GM19324 (cell line): ENCODE measurements around the gene MARCO.

Experiments used
- ATAC-seq: cut with Tn5 transposase; IDR thresholded peaks from one replicate; pipeline ENCODE4 v1.9.1; 2021; ENCODE audit warnings: mild to moderate bottlenecking, moderate library complexity; ENCODE audit not compliant: unreplicated experiment, low FRiP score

The MARCO gene

GRCh38 chr2:118973542-118973951 is 31.6 kb downstream of the MARCO start:
- no peak for ATAC-seq

DNA sequence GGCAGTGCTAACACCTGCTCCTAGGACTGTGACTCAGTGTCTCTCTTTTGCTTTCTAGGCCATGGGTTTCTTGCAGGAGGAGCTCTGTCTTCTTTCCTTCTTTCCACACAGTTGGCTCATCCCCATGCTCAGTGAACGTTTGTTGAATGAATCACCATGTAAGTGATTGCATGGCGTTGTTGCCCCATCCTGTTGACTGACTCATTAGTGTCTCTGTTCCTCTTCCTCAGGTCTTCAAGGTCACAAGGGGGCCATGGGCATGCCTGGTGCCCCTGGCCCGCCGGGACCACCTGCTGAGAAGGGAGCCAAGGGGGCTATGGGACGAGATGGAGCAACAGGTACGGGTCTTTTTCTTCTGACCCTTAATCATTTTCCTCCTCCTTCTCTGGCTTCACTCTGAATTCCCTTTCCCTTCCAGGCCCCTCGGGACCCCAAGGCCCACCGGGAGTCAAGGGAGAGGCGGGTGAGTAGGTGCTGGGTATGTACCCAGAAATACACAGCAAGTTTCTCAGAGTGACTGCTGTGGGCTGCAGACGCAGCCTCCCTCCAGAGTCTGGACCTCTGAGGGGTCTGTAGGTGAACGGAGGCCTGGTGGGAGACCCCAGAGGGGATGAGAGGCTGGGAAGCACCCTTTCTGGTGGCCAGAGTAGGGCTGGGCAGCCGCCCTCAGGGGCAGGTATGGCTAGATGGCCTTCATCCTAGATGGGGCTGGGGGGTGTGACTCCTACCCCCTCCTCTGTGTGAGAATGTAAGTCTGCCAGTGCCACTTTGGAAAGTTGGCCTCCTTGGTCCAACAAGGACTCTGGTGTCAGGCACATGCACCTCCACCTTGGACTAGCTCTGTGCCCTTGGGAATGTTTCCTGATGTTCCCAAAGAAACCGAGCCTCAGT is 32.4 kb downstream of the MARCO start:
- no peak for ATAC-seq

- ATAC-seq, result no peak
These were observed 33.1 kb downstream of the MARCO start for GRCh38 chr2:118975133-118975532.

GRCh38 chr2:118978064-118978463 is 36.1 kb downstream of the MARCO start:
- no peak for ATAC-seq

- no peak for ATAC-seq
These were observed 37.3 kb downstream of the MARCO start for GRCh38 chr2:118979152-118979861.

DNA sequence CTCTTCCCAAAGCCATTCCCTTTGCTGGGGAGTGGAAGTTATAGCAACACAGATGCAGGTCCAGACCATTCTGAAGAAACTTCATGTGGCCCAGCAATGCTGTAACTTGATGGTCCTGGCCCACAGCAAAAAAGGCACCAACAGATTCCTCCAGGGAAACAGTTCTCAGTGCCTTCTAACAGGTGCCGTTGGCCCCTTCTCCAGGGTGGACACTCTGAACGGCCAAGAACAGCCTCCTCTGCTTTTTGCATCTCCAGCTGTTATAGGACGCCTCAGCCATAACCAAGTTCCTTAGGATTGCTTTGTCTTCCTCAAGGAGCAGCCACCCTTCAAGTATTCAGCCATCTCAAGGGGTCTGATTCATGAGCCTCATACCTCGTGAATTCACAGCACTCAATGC is 38.0 kb downstream of the MARCO start:
- no peak for ATAC-seq

DNA sequence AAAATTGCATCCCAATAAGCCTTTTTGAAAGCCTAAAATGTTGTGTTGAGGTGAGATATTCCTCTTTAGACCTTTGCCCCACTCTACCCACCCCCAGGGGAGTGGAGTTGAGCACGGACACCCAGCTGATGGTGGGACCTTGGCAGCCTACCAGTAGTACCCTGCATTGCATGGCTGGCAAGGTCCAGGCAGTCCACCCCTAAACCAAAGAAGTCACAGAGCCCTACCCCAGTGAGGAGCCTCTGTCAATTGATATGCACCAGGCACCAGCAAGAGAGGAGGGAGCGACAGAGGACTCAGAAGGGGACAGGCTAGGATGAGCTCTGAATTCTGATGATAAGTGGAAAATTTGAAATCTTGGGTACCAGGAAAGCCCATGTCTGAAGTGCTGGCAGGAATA is 38.6 kb downstream of the MARCO start:
- ATAC-seq, result no peak

- ATAC-seq, result no peak
These were observed 39.6 kb downstream of the MARCO start for GRCh38 chr2:118981632-118982031.

- no peak for ATAC-seq
These were observed 40.0 kb downstream of the MARCO start for GRCh38 chr2:118982039-118982438.

- ATAC-seq, result no peak
These were observed 41.1 kb downstream of the MARCO start for GRCh38 chr2:118983133-118983532.

DNA sequence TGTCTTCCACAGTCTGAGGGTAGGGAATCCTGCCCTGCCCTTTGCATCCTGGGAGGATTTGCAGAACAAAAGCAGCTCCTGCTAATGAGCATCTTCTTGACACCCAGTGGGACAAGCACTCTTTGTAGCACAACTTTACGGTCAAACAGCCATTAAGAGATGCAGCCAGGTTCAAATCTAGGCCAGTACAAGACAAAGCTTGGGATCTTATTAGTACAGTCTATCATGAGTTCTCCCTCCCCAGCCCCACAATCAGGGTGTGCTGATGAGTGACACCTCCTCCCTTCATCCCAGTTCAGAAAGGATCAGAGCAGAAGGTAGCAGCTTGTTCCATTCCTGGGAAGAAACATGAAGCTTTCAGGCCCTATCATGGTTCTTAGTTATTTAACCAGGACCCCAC is 41.9 kb downstream of the MARCO start:
- ATAC-seq, result no peak

- ATAC-seq, result no peak
These were observed 44.7 kb downstream of the MARCO start for GRCh38 chr2:118986738-118987137.

DNA sequence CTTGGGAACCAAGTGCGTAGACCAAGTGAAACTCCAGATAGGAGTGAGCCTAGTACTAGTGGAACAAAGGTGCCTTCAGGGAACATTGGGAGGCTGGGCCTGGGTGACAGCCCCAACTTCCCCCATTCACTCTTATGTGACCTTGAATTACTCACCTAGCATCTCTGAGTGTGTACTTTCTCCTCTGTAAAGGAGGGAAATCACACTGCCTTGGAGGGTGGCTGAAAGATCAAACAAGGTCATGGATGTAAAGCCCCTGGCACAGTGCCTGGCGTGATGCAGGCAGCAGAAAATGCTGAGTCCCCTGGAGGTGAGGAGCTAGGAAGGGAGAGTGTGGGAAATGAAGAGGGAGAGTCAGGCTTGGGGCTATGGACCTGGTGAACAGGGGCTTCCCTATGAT is 45.9 kb downstream of the MARCO start:
- ATAC-seq, result no peak

DNA sequence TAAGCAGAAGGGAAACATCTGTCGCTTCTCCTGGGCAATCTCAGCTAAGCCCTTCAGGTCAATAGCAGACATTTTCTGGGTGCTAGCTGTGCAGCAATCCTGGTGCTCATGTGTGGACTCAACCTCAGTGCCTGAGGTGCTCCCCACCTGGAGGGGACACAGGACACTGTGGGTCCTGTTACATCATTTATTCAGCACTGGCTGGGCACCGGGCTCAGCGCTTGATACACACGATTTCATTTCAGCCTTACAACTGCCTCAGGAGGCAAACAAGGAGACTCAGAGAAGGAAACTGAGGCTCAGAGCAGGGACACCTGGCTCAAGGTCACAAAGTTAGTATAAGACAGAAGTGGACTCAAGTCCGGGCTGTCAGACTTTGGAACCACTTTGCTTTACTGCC is 46.7 kb downstream of the MARCO start:
- no peak for ATAC-seq

- ATAC-seq, result no peak
These were observed 47.5 kb downstream of the MARCO start for GRCh38 chr2:118989481-118989880.

- no peak for ATAC-seq
These were observed 49.0 kb downstream of the MARCO start for GRCh38 chr2:118990757-118991545.

DNA sequence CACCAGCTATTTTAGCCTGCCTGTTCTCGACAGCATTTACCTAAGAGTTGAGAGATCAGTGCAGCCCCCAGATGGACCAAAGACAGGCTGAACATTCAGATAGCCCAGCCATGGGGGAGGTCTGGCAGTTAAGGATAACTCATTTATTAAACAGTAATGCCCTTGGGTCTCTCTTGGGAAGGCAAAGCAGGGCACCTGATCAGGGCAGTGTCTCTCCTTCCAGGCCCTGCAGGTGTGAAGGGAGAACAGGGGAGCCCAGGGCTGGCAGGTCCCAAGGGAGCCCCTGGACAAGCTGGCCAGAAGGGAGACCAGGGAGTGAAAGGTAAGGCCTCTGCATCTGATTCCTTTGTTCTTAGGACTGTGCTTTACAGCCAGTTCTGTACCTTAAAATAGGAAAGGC is 49.6 kb downstream of the MARCO start:
- no peak for ATAC-seq

DNA sequence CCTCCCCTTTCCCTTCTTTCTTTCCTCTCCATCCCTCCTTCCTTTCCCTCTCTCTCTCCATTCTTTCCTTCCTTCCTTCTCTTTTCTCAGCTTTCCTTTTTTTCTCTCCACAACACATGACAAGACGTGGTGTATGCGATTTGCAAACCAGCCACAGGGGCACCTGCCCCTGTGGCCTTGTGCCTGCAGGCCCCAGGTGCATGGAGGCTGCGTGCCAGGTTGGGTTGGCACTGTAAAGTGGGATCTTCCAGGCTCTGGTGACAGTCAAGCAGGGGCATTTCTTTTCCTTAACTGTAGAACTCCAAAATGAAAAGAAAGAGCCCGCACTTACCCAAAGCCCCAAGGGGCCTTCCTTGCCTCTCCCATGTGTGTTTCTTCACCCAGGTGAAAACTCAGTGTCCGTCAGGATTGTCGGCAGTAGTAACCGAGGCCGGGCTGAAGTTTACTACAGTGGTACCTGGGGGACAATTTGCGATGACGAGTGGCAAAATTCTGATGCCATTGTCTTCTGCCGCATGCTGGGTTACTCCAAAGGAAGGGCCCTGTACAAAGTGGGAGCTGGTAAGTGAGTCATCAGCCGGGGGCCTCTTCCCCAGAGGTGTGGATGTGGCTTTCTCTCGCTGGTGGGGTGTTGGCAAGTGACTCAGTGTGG is 50.9 kb downstream of the MARCO start:
- ATAC-seq, result no peak

GRCh38 chr2:118993392-118993752 is 51.4 kb downstream of the MARCO start:
- no peak for ATAC-seq

GRCh38 chr2:118994172-118994700 is 52.2 kb downstream of the MARCO start:
- ATAC-seq, result no peak
